GM12872 (cell line): ENCODE measurements around the gene TAS1R3.

Source experiments
- TF ChIP-seq, protein P1 (sequence below): IDR thresholded peaks from 3 replicates; pipeline ENCODE4 v1.5.1; 2011; ENCODE audit warnings: low read depth, mild to moderate bottlenecking, low read length, moderate library complexity; ENCODE audit not compliant: insufficient read depth

TAS1R3 gene

DNA sequence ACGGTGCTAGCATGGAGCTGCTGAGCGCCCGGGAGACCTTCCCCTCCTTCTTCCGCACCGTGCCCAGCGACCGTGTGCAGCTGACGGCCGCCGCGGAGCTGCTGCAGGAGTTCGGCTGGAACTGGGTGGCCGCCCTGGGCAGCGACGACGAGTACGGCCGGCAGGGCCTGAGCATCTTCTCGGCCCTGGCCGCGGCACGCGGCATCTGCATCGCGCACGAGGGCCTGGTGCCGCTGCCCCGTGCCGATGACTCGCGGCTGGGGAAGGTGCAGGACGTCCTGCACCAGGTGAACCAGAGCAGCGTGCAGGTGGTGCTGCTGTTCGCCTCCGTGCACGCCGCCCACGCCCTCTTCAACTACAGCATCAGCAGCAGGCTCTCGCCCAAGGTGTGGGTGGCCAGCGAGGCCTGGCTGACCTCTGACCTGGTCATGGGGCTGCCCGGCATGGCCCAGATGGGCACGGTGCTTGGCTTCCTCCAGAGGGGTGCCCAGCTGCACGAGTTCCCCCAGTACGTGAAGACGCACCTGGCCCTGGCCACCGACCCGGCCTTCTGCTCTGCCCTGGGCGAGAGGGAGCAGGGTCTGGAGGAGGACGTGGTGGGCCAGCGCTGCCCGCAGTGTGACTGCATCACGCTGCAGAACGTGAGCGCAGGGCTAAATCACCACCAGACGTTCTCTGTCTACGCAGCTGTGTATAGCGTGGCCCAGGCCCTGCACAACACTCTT lies 1.1 kb downstream of the TAS1R3 start:
- TF ChIP-seq, protein P1, sequence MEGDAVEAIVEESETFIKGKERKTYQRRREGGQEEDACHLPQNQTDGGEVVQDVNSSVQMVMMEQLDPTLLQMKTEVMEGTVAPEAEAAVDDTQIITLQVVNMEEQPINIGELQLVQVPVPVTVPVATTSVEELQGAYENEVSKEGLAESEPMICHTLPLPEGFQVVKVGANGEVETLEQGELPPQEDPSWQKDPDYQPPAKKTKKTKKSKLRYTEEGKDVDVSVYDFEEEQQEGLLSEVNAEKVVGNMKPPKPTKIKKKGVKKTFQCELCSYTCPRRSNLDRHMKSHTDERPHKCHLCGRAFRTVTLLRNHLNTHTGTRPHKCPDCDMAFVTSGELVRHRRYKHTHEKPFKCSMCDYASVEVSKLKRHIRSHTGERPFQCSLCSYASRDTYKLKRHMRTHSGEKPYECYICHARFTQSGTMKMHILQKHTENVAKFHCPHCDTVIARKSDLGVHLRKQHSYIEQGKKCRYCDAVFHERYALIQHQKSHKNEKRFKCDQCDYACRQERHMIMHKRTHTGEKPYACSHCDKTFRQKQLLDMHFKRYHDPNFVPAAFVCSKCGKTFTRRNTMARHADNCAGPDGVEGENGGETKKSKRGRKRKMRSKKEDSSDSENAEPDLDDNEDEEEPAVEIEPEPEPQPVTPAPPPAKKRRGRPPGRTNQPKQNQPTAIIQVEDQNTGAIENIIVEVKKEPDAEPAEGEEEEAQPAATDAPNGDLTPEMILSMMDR: no peak

DNA sequence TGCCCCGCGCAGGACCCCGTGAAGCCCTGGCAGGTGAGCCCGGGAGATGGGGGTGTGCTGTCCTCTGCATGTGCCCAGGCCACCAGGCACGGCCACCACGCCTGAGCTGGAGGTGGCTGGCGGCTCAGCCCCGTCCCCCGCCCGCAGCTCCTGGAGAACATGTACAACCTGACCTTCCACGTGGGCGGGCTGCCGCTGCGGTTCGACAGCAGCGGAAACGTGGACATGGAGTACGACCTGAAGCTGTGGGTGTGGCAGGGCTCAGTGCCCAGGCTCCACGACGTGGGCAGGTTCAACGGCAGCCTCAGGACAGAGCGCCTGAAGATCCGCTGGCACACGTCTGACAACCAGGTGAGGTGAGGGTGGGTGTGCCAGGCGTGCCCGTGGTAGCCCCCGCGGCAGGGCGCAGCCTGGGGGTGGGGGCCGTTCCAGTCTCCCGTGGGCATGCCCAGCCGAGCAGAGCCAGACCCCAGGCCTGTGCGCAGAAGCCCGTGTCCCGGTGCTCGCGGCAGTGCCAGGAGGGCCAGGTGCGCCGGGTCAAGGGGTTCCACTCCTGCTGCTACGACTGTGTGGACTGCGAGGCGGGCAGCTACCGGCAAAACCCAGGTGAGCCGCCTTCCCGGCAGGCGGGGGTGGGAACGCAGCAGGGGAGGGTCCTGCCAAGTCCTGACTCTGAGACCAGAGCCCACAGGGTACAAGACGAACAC lies 1.8 kb downstream of the TAS1R3 start:
- TF ChIP-seq, protein P1: no peak

DNA sequence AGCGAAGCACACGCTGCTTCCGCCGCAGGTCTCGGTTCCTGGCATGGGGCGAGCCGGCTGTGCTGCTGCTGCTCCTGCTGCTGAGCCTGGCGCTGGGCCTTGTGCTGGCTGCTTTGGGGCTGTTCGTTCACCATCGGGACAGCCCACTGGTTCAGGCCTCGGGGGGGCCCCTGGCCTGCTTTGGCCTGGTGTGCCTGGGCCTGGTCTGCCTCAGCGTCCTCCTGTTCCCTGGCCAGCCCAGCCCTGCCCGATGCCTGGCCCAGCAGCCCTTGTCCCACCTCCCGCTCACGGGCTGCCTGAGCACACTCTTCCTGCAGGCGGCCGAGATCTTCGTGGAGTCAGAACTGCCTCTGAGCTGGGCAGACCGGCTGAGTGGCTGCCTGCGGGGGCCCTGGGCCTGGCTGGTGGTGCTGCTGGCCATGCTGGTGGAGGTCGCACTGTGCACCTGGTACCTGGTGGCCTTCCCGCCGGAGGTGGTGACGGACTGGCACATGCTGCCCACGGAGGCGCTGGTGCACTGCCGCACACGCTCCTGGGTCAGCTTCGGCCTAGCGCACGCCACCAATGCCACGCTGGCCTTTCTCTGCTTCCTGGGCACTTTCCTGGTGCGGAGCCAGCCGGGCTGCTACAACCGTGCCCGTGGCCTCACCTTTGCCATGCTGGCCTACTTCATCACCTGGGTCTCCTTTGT lies 2.6 kb downstream of the TAS1R3 start:
- TF ChIP-seq, protein P1: no peak

DNA sequence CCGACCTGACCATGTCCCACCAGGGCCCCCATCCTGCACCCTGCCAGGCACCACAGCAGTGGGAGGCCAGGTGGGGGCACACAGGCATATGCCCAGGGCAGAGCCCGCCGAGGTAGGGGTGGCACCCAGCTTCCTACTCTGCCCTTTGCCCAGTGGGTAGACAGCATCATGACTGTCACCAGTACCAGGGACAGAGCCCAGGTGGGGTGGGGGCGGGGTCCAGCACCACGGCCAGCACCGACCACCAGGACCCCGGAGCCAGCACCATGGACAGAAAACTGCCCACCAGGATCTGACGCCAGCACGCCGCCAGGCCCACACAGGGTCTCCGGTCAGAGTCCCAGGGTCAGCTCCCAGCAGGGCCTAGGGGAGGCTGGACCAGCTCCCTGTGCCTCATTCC lies 3.8 kb downstream of the TAS1R3 start:
- TF ChIP-seq, protein P1: no peak

DNA sequence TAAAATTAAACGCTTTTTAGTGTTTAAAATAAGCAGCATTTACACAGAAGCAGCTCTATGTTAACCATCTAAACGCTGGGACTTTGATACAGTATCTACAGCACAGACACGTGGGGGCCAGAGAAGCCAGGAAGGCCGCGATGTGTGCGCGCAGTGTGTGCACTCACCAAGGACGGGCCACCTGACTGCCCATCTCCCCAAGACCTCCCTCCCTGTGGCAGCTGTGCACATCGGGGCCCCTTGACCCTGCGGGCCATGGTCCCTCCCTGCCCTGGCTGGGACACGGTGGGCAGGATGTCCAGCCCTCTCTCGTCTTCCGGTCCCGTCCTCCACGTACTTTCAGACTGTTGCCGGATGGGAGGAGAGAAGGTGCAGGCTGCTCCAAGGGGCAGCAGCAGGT lies 4.2 kb downstream of the TAS1R3 start:
- TF ChIP-seq, protein P1: no peak

DNA sequence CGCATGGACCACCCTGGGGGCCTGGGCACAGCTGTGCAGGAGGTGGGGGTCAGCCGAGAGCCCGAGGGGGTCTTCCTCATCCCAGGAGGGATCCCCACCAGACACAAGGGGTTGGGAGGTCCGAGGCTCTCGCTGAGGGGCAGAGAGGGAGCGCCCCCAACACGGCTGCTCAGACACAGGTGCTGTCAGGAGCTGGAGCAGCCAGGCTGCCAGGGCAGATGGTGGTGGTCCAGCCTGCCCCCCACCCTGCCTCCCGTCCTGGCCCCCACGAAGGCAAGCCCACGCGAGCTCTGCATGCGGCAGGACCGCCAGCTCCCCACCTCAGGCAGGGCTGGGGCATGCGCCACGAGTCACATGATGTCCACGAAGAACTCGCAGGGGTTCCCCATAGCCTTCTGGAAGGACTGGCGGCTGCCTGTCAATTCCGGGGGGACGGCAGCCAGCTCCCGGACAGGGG lies 4.7 kb downstream of the TAS1R3 start:
- TF ChIP-seq, protein P1: no peak

DNA sequence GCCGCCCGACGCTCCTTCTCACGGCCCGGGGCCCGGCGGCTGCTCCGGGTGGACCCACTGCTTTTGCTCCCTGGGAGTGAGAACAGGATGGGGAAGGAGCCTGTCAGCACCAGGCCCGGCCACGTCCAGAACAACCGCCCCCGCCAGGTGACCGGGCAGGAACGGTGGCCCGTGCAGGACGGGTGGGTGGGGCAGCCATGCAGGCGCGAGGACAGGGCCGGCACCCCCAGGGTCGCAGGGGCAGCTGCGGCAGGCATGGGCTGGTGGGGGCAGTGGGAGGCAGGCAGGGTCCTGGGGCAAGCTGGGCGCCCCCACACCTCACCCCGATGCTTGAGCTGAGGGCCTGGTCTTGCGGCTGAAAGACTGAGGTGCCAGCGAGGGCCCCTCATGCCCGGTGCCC lies 5.4 kb downstream of the TAS1R3 start:
- TF ChIP-seq, protein P1: no peak
